ENCODE measurements around the gene ZNF644.

ZNF644 gene

DNA sequence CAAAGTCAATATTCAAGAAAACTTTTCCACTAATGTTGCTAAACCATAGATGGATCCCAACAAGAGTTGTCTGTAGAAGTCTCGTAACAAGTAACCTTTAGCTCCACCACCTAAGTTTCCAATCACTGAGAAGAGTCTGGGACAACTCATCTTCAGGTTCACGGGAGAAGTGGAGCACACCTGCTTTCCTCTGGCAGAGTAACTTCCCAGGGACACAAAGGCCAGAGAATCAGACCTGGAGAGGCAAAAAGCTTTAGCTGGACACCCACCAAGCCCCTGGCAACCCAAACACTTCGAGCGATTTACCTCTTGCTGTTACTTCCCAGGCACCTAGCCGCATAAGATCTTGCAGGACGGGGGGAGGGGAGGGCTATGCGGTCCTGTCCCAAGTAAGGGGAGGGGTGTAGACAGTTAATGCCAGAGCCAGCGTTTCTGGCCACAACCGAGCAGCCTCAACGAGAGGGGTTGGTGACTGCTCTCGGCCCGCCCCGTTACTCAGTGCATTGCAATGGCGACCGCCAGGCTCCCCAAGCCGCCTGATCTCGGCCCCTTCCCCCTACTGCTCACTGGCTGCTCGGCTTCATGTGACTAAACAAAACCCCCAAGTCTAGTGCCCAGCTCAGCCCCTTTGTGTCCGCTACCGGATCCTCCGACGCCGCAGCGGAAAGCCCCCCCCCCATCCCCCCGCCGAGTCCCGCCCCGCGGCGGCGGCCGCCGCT, 709 bp downstream of the ZNF644 start:
- DNase-seq, result peak; percentile 54

- DNase-seq, result no peak
Measured at GRCh38 chr1:91020486-91020885, 1.3 kb downstream of the ZNF644 start.

DNA sequence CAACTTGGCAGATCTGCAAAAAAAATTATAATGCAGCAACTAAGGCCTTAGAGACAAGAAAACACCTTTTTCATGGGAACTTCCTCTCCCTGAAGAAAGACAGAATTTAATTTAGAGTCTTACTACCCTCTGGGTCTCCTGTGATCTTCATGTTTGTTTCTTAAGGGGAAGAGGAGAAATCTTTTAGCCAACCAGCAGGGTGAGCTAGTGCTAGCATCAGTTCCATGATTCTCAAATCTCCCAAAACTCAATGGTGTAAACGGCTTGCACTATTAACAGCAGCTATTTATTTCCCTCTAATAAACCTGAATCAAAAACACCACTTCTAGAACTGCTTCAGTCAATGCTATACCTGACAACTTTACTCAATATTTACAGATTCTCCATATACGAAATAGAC, 3.8 kb downstream of the ZNF644 start:
- no peak for DNase-seq

GRCh38 chr1:91015794-91016550, 5.9 kb downstream of the ZNF644 start:
- DNase-seq, result no peak

DNA sequence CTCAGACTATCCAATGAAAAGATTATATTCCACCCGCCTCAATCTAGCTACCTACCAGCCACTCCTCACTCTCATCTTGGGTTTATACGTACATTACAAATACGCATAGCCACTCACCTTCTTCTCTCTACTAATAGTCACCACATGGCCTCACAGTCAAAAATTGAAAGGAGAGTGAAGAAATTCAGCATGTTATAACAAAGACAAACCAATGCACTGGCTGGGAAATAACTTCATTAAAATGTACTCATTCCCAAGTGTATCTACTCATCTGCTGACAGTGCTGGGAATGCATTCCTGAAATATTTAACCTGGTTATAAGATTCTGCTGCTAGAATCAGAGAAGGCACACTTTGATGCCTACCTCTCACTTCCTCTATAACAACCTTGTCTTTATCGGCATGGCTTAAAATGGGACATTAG, 6.5 kb downstream of the ZNF644 start:
- no peak for DNase-seq

- no peak for DNase-seq
Measured at GRCh38 chr1:91014475-91014874, 7.4 kb downstream of the ZNF644 start.

GRCh38 chr1:91013302-91013701, 8.5 kb downstream of the ZNF644 start:
- no peak for DNase-seq

DNA sequence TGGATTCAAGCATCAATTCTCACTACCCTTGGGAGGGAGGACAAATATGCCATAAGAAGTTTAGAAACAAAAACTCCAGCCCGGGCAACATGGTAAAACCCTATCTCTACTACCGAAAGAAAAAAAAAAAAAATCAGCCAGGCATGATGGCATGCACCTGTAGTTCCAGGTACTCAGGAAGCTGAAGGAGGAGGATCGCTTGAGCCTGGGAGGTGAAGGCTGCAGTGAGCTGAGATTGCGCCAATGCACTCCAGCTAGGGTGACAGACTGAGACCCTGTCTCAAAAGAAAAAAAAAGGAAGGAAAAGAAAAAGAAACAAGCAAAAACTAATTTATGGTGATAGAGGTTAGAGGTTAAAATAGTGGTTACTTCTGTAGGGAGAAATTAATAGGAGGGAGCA, 9.6 kb downstream of the ZNF644 start:
- DNase-seq, result no peak

- no peak for DNase-seq
Measured at GRCh38 chr1:91011726-91012125, 10.1 kb downstream of the ZNF644 start.

- no peak for DNase-seq
Measured at GRCh38 chr1:91007827-91008226, 14.0 kb downstream of the ZNF644 start.

DNA sequence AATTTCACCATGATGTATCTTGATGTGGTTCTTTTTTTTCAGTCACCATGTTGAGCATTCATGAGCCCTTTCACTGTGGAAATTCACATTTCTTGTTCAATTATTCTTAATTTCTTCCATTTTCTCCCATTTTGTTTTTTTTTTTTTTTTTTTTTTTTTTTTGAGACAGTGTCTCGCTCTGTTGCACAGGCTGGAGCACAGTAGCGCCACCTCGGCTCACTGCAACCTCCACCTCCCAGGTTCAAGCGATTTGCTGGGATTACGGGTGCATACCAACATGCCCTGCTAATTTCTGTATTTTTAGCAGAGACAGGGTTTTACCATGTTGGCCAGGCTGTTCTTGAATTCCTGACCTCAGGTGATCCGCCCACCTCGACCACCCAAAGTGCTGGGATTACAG, 14.7 kb downstream of the ZNF644 start:
- DNase-seq, result no peak

GRCh38 chr1:91006113-91006908, 15.5 kb downstream of the ZNF644 start:
- no peak for DNase-seq

- DNase-seq, result no peak
Measured at GRCh38 chr1:91005285-91005684, 16.6 kb downstream of the ZNF644 start.

- no peak for DNase-seq
Measured at GRCh38 chr1:91004145-91004544, 17.7 kb downstream of the ZNF644 start.

- no peak for DNase-seq
Measured at GRCh38 chr1:90996742-90997413, 25.0 kb downstream of the ZNF644 start.

GRCh38 chr1:90995311-90995894, 26.4 kb downstream of the ZNF644 start:
- no peak for DNase-seq

DNA sequence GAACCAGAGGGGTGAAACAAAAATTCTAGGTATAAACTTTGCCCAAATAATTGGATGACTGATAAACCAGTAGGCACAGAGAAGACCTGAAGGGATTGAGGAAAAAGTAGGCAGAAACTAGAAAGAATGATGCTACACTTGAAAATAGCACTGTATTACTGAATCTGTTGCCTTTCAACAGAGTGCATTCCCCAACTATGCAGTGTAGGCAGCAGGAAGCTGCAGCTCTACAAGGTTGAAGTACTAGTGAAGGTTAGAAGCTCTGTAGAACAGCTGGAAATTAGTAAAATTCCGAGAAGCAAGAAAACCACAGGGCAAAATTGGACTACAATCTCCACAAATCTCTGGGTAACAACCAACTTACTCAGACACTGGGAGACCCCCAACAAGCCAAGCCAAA, 27.4 kb downstream of the ZNF644 start:
- DNase-seq, result no peak

GRCh38 chr1:90993245-90993644, 28.6 kb downstream of the ZNF644 start:
- no peak for DNase-seq

GRCh38 chr1:90990779-90991178, 31.1 kb downstream of the ZNF644 start:
- DNase-seq, result no peak

DNA sequence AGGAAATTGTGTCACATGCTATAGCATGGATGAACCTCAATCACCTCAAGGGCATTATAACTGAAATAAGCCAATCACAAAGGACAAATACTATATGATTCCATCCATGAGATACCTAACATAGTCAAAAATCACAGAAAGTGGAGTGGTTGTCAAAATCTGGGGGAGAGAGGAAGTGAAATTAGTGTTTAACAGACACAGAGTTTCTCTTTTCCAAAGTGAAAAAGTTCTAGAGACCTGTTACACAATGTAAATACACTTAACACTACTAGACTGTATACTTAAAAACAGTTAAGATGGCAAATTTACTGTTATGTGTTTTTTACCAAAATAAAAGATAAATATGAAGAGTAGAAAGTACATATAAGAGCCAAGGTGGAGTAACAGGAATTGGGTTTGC, 31.8 kb downstream of the ZNF644 start:
- DNase-seq, result no peak

DNA sequence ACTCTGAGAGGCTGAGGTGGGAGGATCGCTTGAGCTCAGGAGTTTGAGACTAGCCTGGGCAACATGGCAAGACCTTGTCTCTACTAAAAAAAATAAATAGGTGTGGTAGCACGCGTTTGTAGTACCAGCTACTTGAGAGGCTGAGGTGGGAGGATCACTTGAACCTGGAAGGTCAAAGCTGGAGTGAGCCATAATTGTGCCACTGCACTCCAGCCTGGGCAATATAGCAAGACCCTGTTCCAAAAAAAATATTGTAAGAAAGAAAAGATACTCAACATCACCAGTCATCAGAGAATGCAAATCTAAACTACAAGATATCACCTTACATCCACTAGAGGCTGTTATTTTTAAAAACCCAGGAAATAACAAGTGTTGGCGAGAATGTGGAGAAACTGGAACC, 32.5 kb downstream of the ZNF644 start:
- no peak for DNase-seq

DNA sequence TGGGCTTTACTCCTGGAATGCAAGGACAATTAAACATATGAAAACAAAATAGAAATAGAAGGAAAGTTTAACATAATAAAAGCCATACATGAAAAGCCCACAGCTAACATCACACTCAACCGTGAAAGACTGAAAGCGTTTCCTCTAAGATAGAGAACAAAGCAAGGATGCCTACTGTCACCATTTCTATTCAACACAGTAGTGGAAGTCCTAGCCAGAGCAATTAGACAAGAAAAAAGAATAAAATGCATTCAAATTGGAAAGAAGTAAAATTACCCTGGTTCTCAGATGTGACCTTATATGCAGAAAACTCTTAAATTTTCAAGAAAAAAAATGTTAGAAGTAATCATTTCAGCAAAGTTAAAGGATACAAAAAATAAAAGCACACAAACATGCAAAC, 34.0 kb downstream of the ZNF644 start:
- no peak for DNase-seq

DNA sequence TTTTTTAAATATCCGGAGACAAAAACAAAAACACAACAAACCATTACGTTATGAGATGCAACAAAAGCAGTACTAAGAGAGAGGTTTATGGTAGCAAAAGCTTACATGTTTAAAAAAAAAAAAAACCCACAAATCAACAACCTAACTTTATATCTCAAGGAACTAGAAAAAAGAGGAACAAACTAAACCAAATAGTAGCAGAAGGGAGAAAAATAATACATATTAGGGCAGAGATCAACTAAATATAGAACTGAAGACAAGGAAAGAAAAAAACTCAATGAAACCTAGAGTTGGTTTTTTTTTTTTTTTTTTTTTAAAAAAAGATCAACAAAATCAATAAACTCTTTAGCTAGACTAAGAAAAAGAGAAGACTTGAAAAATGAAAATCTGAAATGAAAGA, 34.9 kb downstream of the ZNF644 start:
- no peak for DNase-seq

Measured in stimulated activated CD4-positive, alpha-beta T cell treated with anti-CD3 and anti-CD28 coated beads, Interleukin-12 subunit alpha, Interleukin-12 subunit beta, amount 100 ng/mL, for 4 hours (primary cell).